Erythroblast (primary cell): ENCODE measurements around the gene SLC39A3.

Experiments used
- GATA1 ChIP-seq: IDR thresholded peaks from 2 replicates; pipeline ENCODE4 v1.6.1; 2011; ENCODE audit warnings: low read depth, mild to moderate bottlenecking, control low read depth, low read length, moderate library complexity
- POLR2A ChIP-seq: IDR thresholded peaks from 2 replicates; pipeline ENCODE4 v1.6.1; 2011; ENCODE audit warnings: mild to moderate bottlenecking, low read length

DNA sequence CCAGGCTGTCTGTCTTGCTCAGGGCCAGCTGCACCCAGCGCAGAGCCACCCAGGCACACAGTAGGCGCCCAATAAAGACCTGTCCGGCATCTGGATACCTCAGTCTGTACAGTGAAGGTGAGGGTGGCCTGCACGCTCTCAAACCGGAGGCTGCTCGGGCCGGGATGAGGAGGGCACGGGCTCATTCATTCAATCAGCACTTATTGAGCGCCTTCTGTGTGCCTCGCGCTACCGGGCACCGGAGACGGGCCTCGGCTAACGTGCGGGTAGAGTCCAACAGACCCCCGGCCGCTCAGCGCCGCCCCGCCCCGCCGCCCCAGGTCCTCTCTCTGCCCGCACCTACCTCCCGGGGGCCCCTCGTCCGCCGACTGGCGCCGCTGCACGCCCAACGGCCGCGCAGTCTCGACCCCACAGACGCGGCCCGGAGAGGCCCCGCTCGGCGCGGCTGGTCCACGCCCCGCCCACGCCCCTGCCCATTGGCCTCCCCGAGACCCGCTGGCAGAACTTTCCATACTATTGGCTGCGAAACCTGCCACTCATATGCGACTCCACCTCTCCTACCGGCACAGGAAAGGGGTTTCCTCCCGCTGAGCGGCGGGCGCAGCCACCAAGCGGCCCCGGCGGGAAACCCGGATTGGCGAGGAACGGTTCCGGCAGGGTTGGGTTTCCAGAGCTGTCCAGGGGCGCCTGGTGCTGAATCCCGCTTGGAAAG, at the start of gene SLC39A3:
- TF ChIP-seq POLR2A (peak; percentile 40), GATA1 (no peak)
